WERI-Rb-1 (cell line): ENCODE data around the gene AAK1.

ENCODE experiments used
- DNase-seq: peaks from one replicate; pipeline ENCODE4 v3.0.0-alpha.2; 2020
- H3K27ac ChIP-seq: fragments of 250-450 bp; sonication (Bioruptor Pico); 2 replicates; pipeline ENCODE4 v1.5.1; 2020; ENCODE audit warnings: mild to moderate bottlenecking, moderate library complexity
- H3K27me3 ChIP-seq: fragments of 250-450 bp; sonication (Bioruptor Pico); 2 replicates; pipeline ENCODE4 v1.5.1; 2021; ENCODE audit warnings: mild to moderate bottlenecking, low read depth, moderate library complexity; ENCODE audit not compliant: insufficient read depth, severe bottlenecking
- H3K36me3 ChIP-seq: fragments of 250-450 bp; sonication (Bioruptor Pico); 2 replicates; pipeline ENCODE4 v1.5.1; 2020; ENCODE audit warnings: mild to moderate bottlenecking, moderate library complexity
- H3K4me3 ChIP-seq: 2 replicates; pipeline ENCODE4 v1.5.1; 2011; ENCODE audit warnings: low read depth, mild to moderate bottlenecking, control low read depth, low read length
- H3K9me3 ChIP-seq: fragments of 250-450 bp; sonication (Bioruptor Pico); 2 replicates; pipeline ENCODE4 v1.5.1; 2021; ENCODE audit warnings: mild to moderate bottlenecking, moderate library complexity; ENCODE audit not compliant: severe bottlenecking
- TF ChIP-seq, protein P1 (sequence below): IDR thresholded peaks from 2 replicates; pipeline ENCODE4 v1.5.1; 2011; ENCODE audit warnings: low read depth, mild to moderate bottlenecking, control low read depth, inconsistent platforms, low read length

Gene AAK1

DNA sequence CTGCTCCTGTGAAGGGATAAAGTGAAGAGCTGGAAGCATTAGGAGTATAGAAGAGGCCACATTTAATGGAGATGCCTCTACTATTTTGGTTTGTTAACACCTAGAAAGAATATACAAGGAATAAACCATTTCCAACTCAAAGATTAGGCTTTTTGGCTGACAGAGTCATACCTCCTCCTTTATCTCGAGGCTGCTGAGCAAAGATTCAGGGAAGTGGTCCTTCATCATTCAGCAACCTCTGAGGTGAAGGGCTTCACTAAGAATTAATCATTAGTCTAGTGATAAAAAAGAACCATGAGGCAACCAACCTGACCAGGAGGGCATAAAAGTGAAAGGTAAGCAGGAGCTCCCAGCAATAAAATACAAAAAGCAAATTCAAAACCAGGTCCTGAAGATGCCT, 25.8 kb downstream of the AAK1 start:
- Histone ChIP-seq H3K27ac (no peak overlapping the region), H3K36me3 (no peaks in the 10 kb centered on the region), H3K4me3 (no peak overlapping the region), H3K9me3 (no peaks in the 10 kb centered on the region), H3K27me3 (no peaks in the 10 kb centered on the region)
- DNase-seq = no peak
- TF ChIP-seq, protein P1, sequence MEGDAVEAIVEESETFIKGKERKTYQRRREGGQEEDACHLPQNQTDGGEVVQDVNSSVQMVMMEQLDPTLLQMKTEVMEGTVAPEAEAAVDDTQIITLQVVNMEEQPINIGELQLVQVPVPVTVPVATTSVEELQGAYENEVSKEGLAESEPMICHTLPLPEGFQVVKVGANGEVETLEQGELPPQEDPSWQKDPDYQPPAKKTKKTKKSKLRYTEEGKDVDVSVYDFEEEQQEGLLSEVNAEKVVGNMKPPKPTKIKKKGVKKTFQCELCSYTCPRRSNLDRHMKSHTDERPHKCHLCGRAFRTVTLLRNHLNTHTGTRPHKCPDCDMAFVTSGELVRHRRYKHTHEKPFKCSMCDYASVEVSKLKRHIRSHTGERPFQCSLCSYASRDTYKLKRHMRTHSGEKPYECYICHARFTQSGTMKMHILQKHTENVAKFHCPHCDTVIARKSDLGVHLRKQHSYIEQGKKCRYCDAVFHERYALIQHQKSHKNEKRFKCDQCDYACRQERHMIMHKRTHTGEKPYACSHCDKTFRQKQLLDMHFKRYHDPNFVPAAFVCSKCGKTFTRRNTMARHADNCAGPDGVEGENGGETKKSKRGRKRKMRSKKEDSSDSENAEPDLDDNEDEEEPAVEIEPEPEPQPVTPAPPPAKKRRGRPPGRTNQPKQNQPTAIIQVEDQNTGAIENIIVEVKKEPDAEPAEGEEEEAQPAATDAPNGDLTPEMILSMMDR = no peak

DNA sequence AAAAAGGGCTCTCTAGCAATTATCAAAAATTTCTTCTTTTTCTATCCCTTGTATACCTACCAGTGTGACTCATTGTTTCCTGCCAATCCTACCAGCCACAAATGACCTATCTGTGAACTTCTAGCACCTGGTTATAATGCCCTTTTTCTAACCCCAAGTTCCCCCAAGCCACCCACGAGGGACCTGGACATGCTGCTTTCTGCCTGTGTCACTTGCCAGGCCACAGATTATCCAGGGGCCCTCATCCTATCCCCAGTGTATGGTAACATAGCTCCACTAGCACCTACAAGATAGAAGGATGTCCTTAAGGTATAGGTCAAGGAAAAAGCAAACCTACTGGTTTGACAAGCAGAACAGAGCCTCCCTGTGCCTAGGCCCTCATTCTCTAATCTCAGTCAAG, 26.8 kb downstream of the AAK1 start:
- TF ChIP-seq, protein P1 = no peak
- Histone ChIP-seq H3K4me3 (no peak overlapping the region), H3K9me3 (no peaks in the 10 kb centered on the region), H3K36me3 (no peaks in the 10 kb centered on the region), H3K27ac (no peak overlapping the region), H3K27me3 (no peaks in the 10 kb centered on the region)
- DNase-seq = no peak

DNA sequence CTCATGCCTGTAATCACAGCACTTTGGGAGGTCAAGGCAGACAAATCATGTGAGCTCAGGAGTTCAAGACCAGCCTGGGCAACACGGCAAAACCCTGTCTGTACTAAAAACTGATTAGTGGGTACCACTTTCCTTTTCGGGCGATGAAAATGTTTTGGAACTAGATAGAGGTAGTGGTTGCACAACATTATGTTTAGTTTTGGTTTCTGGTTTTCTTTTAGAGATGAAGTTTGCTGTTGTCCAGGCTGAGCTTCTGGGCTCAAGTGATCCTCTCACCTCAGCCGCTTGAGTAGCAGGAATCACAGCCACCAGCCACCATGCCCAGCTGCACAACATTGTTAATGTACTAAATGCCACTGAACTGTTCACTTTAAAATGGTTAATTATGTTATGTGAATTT, 27.6 kb downstream of the AAK1 start:
- no peaks in the 10 kb centered on the region for H3K27me3 ChIP-seq
- no peak overlapping the region for H3K4me3 ChIP-seq
- TF ChIP-seq, protein P1 = no peak
- H3K36me3 ChIP-seq = no peaks in the 10 kb centered on the region
- H3K27ac ChIP-seq = no peak overlapping the region
- no peaks in the 10 kb centered on the region for H3K9me3 ChIP-seq
- no peak for DNase-seq

DNA sequence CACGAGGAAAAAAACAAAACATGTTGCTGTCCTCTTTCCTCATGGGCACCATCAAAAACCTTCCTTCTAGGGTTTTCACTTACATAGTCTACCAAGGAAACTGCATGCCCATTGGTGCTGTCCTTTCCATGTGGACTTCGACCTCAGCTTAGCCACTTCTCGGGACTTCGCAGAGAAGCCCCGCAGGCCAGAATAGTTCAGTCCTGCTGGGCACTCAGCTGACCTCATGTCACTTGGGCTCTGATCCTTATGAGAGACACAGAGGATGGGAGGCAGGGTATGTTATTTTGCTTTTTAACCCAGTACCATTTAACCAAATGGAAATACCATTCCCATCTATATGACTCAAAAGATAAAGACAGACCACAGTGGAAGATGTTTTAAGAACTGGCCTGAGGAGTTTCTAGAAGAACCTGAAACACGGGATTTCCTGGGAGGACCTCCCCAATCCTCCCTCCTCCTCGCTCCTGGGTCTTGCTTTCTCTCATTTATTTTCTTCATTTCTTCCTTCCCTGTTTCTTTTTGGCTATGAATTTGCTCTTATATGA, 28.4 kb downstream of the AAK1 start:
- H3K9me3 ChIP-seq = no peaks in the 10 kb centered on the region
- TF ChIP-seq, protein P1 = no peak
- no peak overlapping the region for H3K4me3 ChIP-seq
- H3K27ac ChIP-seq = no peak overlapping the region
- DNase-seq = no peak
- H3K36me3 ChIP-seq = no peaks in the 10 kb centered on the region
- H3K27me3 ChIP-seq = no peaks in the 10 kb centered on the region

DNA sequence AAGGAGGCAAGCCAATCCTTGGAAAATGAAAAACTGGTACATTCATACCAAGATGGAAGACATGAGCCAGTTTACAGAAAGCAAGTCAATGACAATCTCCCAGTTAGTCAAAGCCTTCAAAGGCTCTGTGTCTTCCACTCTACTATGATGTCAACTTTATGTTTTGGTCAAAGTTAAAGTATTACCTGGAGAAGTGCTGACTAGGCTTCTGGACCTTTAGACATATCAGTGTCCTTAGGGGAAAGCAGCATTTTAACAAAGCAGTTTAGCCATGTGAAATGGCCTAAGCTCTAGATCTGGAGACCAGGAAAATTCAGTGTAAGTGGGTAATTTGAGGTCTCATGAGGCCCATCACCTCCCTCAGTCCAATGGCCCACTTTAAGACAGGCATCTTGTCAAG, 30.8 kb downstream of the AAK1 start:
- Histone ChIP-seq H3K36me3 (no peaks in the 10 kb centered on the region), H3K9me3 (peaks cover 2% of the 10 kb centered on the region), H3K27me3 (no peaks in the 10 kb centered on the region), H3K4me3 (no peak overlapping the region), H3K27ac (no peak overlapping the region)
- no peak for DNase-seq
- TF ChIP-seq, protein P1 = no peak

DNA sequence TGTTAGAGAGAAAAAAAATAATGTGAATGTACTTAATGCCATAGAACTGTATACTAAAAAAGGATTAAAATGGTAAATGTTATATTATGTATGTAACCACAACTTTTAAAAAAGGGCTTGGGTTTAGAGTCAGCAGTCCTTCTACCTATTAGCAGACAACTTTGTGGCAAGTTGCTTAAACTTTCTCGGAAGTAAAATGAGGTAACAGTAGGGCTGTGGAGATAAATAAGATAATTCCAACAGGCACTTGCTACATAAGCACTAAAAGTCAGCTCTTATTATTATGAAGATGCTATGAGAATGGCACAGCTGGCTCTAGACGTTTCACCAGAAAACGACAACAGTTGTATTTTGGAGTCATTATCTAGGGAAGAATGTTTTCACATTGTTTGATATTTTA, 31.3 kb downstream of the AAK1 start:
- H3K27ac ChIP-seq = no peak overlapping the region
- H3K9me3 ChIP-seq = peaks cover 2% of the 10 kb centered on the region
- no peak overlapping the region for H3K4me3 ChIP-seq
- DNase-seq = no peak
- no peaks in the 10 kb centered on the region for H3K36me3 ChIP-seq
- H3K27me3 ChIP-seq = no peaks in the 10 kb centered on the region
- TF ChIP-seq, protein P1 = no peak
